GM12878 (cell line): ENCODE data around the gene KRT72.

Experiments
- CBFB ChIP-seq: IDR thresholded peaks from 2 replicates; pipeline ENCODE4 v1.6.1; 2016; ENCODE audit warnings: antibody characterized with exemption, low read depth
- CEBPB ChIP-seq, 2 experiments: fragments of 150-350 bp in 1 of 2; IDR thresholded peaks; 2 replicates each; pipeline ENCODE4 v1.6.1; 2012 to 2014; ENCODE audit warnings: low read depth in 2 of 2, low read length in 2 of 2, borderline replicate concordance in 1 of 2, inconsistent platforms in 1 of 2
- CTCF ChIP-seq, 3 experiments: IDR thresholded peaks in 2 of 3; conservative IDR thresholded peaks in 1 of 3; 2 replicates each; pipeline ENCODE4 v1.5.1; 2011; ENCODE audit warnings: low read depth in 3 of 3, low read length in 3 of 3, mild to moderate bottlenecking in 3 of 3, control low read depth in 2 of 3, moderate library complexity in 2 of 3, inconsistent platforms in 1 of 3, mixed read lengths in 1 of 3; ENCODE audit not compliant: control insufficient read depth in 2 of 3, insufficient read depth in 1 of 3; ENCODE audit errors: extremely low read depth in 1 of 3
- EP300 ChIP-seq, 2 experiments: fragments of 150-350 bp in 1 of 2; IDR thresholded peaks; 2 replicates each; pipeline ENCODE4 v1.6.1; 2011 to 2012; ENCODE audit warnings: low read depth in 2 of 2, low read length in 2 of 2, borderline replicate concordance in 1 of 2, improper control_type of control experiment in 1 of 2, inconsistent platforms in 1 of 2; ENCODE audit not compliant: control insufficient read depth in 1 of 2
- MEF2A ChIP-seq: IDR thresholded peaks from 2 replicates; pipeline ENCODE4 v1.6.1; 2011; ENCODE audit warnings: low read depth, mild to moderate bottlenecking, low read length, moderate library complexity; ENCODE audit not compliant: insufficient read depth
- POLR2AphosphoS5 ChIP-seq: IDR thresholded peaks from 2 replicates; pipeline ENCODE4 v1.6.1; 2011; ENCODE audit warnings: mild to moderate bottlenecking, low read length, inconsistent platforms
- RELA ChIP-seq: fragments of 450-650 bp; IDR thresholded peaks from 2 replicates; pipeline ENCODE4 v1.8.0; 2014; ENCODE audit warnings: borderline replicate concordance; ENCODE audit not compliant: partially characterized antibody
- SIN3A ChIP-seq: IDR thresholded peaks from 2 replicates; pipeline ENCODE4 v1.6.1; 2012; ENCODE audit warnings: low read depth, low read length, improper control_type of control experiment
- SMARCA5 ChIP-seq: fragments of 450-650 bp; IDR thresholded peaks from 2 replicates; pipeline ENCODE4 v1.6.1; 2017; ENCODE audit warnings: mild to moderate bottlenecking
- TARDBP ChIP-seq: IDR thresholded peaks from 2 replicates; pipeline ENCODE4 v1.6.1; 2016; ENCODE audit warnings: borderline replicate concordance
- ZNF592 ChIP-seq: fragments of 450-650 bp; IDR thresholded peaks from 2 replicates; pipeline ENCODE4 v1.6.1; 2017; ENCODE audit warnings: mild to moderate bottlenecking, moderate library complexity
- ZSCAN29 ChIP-seq: fragments of 450-650 bp; IDR thresholded peaks from 2 replicates; pipeline ENCODE4 v1.6.1; 2017; ENCODE audit warnings: mild to moderate bottlenecking, moderate library complexity
- ZZZ3 ChIP-seq: IDR thresholded peaks from 2 replicates; pipeline ENCODE4 v1.6.1; 2011; ENCODE audit warnings: low read depth; ENCODE audit not compliant: control insufficient read depth, insufficient read length

- TF ChIP-seq RELA (no peak), EP300 (IDR thresholded peaks at IDR 0.05; ENCODE audit: borderline replicate concordance in 1 of 2, control insufficient read depth in 1 of 2, low read depth in 2 of 2, low read length in 2 of 2) (no peak), SIN3A (no peak), CTCF (IDR thresholded peaks at IDR 0.05 in 2 of 3, conservative IDR thresholded peaks at IDR 0.05 in 1 of 3; ENCODE audit: control insufficient read depth in 2 of 3, extremely low read depth in 1 of 3, insufficient read depth in 1 of 3, low read depth in 3 of 3, low read length in 3 of 3) (no peak), CBFB (no peak), SMARCA5 (no peak), POLR2AphosphoS5 (no peak), MEF2A (no peak), CEBPB (IDR thresholded peaks at IDR 0.05; ENCODE audit: borderline replicate concordance in 1 of 2, low read depth in 2 of 2, low read length in 2 of 2) (no peak), ZSCAN29 (no peak), ZNF592 (no peak), ZZZ3 (no peak), TARDBP (no peak)
These were observed 17.0 kb downstream of the KRT72 start for GRCh38 chr12:52584156-52584682.
